Measurements from ENCODE around the gene UAP1L1.

Gene UAP1L1

DNA sequence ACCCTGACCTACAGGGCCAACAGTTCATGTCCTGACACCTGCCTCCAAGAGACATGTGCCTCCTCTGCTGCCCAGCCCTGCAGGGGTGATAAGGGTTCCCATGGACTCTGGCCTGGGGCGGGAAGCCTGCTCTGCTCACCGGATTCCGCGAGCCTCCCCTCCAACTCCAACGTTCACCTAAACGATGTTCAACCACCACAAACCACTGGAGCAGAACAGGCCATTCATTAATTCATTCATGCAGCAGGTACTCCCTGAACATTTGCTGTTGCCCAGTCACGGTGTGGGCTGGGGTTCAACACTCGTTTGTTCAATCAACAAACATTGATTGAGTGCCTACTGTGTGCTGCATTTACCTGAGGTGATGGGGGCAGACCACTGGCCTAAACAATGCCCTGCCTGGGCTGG, 3.3 kb upstream of the UAP1L1 start:
- no peaks in the 10 kb centered on the region for H3K36me3 ChIP-seq (ENCODE audit: control insufficient read depth, insufficient read depth, low read length, severe bottlenecking)
- no peaks in the 10 kb centered on the region for H3K9me3 ChIP-seq (ENCODE audit: control insufficient read depth, low read length)
- H3K4me3 ChIP-seq (ENCODE audit: low read length): no peak overlapping the region
- peaks cover 4% of the 10 kb centered on the region for H3K27me3 ChIP-seq (replicated peaks; ENCODE audit: control insufficient read depth, insufficient read depth, low read length)
- no peak for DNase-seq (ENCODE audit: low read depth)
- peaks cover 6% of the 10 kb centered on the region for H3K4me1 ChIP-seq (ENCODE audit: control insufficient read depth, insufficient read depth, low read length)
- H3K9ac ChIP-seq (ENCODE audit: low read length): no peak overlapping the region

- Histone ChIP-seq H3K9ac (ENCODE audit: low read length) (no peak overlapping the region), H3K4me3 (ENCODE audit: low read length) (no peak overlapping the region), H3K27me3 (replicated peaks; ENCODE audit: control insufficient read depth, insufficient read depth, low read length) (no peaks in the 10 kb centered on the region), H3K36me3 (ENCODE audit: control insufficient read depth, insufficient read depth, low read length, severe bottlenecking) (peaks cover 6% of the 10 kb centered on the region), H3K9me3 (ENCODE audit: control insufficient read depth, low read length) (no peaks in the 10 kb centered on the region), H3K4me1 (ENCODE audit: control insufficient read depth, insufficient read depth, low read length) (peaks cover 6% of the 10 kb centered on the region)
- no peak for DNase-seq (ENCODE audit: low read depth)
Measured at GRCh38 chr9:137074657-137075274, 2.6 kb upstream of the UAP1L1 start.

- no peak overlapping the region for H3K9ac ChIP-seq (ENCODE audit: low read length)
- peaks cover 11% of the 10 kb centered on the region for H3K36me3 ChIP-seq (ENCODE audit: control insufficient read depth, insufficient read depth, low read length, severe bottlenecking)
- DNase-seq (ENCODE audit: low read depth): no peak
- H3K4me3 ChIP-seq (ENCODE audit: low read length): no peak overlapping the region
- peaks cover 6% of the 10 kb centered on the region for H3K4me1 ChIP-seq (ENCODE audit: control insufficient read depth, insufficient read depth, low read length)
- no peaks in the 10 kb centered on the region for H3K9me3 ChIP-seq (ENCODE audit: control insufficient read depth, low read length)
- no peaks in the 10 kb centered on the region for H3K27me3 ChIP-seq (replicated peaks; ENCODE audit: control insufficient read depth, insufficient read depth, low read length)
Measured at GRCh38 chr9:137075275-137075775, 2.0 kb upstream of the UAP1L1 start.

DNA sequence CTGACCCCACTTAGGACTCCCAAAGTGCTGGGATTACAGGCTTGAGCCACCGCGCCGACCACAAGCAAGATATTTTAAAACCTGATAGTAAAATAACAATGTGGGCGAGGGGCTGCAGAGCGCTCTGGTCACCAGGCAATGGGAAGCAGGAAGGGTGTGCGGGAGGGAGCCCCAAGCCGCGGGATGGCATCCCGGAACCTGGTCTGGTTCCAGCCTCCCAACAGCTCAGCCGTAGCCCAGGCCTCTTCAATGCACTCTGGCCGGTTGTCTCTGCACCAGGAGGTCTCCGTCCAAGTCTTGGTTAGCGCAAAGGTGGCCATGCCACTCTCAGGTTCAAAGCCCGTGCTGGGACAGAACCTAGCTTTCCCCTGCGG, 694 bp upstream of the UAP1L1 start:
- Histone ChIP-seq H3K4me3 (ENCODE audit: low read length) (peak overlapping the region; percentile 27), H3K27me3 (replicated peaks; ENCODE audit: control insufficient read depth, insufficient read depth, low read length) (no peaks in the 10 kb centered on the region)

DNA sequence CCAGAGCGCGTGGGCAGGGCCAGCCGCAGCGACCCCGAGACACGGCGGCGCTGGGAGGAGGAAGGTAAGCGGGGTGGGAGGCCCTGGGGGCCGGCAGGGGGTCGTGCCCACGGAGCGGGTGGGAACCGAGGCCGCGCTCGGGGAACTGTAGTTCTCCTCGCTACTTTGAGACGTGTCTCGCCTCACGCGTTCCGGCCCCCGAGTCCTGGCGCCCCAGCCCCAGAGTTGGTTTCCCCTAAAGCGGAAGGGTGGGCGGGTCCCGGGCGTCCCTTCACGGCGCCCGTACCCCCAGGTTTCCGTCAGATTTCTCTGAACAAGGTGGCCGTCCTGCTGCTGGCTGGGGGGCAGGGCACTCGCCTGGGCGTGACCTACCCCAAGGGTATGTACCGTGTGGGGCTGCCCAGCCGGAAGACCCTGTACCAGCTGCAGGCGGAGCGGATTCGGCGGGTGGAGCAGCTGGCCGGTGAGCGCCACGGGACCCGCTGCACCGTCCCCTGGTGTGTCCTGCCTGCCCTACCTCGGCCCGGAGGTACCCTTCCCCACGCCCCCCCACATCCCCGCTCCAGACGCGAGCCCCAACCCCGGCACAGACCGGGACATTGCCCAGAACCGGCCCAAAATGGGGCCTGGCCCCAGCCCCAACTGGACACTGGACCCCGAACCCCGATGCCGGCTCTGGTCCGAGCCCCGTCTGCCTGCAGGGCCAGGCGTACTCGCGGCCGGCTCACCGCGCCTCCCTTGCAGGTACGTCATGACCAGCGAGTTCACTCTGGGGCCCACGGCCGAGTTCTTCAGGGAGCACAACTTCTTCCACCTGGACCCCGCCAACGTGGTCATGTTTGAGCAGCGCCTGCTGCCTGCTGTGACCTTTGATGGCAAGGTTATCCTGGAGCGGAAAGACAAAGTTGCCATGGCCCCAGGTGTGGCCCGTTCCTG, 709 bp downstream of the UAP1L1 start:
- DNase-seq (ENCODE audit: low read depth): peak; percentile 28
- H3K9ac ChIP-seq (ENCODE audit: low read length): peak overlapping the region; percentile 84
- H3K27me3 ChIP-seq (replicated peaks; ENCODE audit: control insufficient read depth, insufficient read depth, low read length): no peaks in the 10 kb centered on the region

More for the DNA sequence above, 694 bp upstream of the UAP1L1 start:
- H3K36me3 ChIP-seq (ENCODE audit: control insufficient read depth, insufficient read depth, low read length, severe bottlenecking): peaks cover 21% of the 10 kb centered on the region
- H3K9ac ChIP-seq (ENCODE audit: low read length): peak overlapping the region; percentile 78
- H3K9me3 ChIP-seq (ENCODE audit: control insufficient read depth, low read length): no peaks in the 10 kb centered on the region
- DNase-seq (ENCODE audit: low read depth): no peak
- peaks cover 6% of the 10 kb centered on the region for H3K4me1 ChIP-seq (ENCODE audit: control insufficient read depth, insufficient read depth, low read length)

DNA sequence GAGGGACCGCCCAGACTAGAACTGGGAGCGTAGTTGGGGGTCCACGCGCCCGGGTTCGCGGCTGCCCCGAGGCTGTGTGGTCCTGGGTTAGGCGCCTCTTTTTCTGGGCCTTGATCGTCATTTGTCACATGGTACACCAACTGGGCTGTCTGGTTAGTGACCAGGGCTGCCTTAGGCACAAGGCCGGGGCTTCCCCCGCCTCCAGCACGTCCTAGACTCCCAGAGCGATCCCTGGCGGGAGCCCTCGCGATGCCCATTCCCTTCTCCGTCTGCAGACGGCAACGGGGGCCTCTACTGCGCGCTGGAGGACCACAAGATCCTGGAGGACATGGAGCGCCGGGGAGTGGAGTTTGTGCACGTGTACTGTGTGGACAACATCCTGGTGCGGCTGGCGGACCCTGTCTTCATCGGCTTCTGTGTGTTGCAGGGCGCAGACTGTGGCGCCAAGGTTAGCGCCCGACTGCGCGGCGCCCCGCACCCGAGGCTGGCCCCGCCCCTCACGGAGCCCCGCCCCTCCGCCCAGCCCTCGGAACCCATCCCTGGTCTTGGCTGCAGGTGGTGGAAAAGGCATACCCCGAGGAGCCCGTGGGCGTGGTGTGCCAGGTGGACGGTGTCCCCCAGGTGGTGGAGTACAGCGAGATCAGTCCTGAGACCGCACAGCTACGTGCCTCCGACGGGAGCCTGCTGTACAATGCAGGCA, 1.5 kb downstream of the UAP1L1 start:
- peak overlapping the region; percentile 81 for H3K4me3 ChIP-seq (ENCODE audit: low read length)
- H3K36me3 ChIP-seq (ENCODE audit: control insufficient read depth, insufficient read depth, low read length, severe bottlenecking): peaks cover 27% of the 10 kb centered on the region

More for the DNA sequence above, 709 bp downstream of the UAP1L1 start:
- peaks cover 27% of the 10 kb centered on the region for H3K36me3 ChIP-seq (ENCODE audit: control insufficient read depth, insufficient read depth, low read length, severe bottlenecking)
- peaks cover 11% of the 10 kb centered on the region for H3K4me1 ChIP-seq (ENCODE audit: control insufficient read depth, insufficient read depth, low read length)
- H3K4me3 ChIP-seq (ENCODE audit: low read length): peak overlapping the region; percentile 81
- H3K9me3 ChIP-seq (ENCODE audit: control insufficient read depth, low read length): no peaks in the 10 kb centered on the region

DNA sequence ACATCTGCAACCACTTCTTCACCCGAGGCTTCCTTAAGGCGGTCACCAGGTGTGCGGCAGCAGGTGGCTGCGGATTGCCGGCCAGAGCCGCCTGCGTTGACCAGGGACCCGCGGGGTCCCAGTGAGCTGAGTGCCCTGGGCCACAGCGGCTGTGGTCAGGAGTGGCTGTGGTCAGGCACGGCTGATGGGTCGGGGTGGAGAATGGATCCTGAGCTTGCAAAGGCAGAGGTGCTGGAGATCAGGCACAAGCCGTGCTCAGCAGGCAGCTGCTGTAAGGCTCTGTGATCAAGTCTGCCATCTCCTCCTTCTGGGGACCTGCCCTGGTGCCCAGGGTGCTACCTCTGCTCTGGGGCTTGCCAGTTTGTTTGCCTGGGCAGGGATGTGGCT, 2.1 kb downstream of the UAP1L1 start:
- no peak overlapping the region for H3K4me3 ChIP-seq (ENCODE audit: low read length)
- H3K9ac ChIP-seq (ENCODE audit: low read length): no peak overlapping the region
- H3K9me3 ChIP-seq (ENCODE audit: control insufficient read depth, low read length): no peaks in the 10 kb centered on the region
- peaks cover 27% of the 10 kb centered on the region for H3K36me3 ChIP-seq (ENCODE audit: control insufficient read depth, insufficient read depth, low read length, severe bottlenecking)
- H3K27me3 ChIP-seq (replicated peaks; ENCODE audit: control insufficient read depth, insufficient read depth, low read length): no peaks in the 10 kb centered on the region
- no peak for DNase-seq (ENCODE audit: low read depth)
- H3K4me1 ChIP-seq (ENCODE audit: control insufficient read depth, insufficient read depth, low read length): peaks cover 24% of the 10 kb centered on the region

More for the DNA sequence above, 1.5 kb downstream of the UAP1L1 start:
- Histone ChIP-seq H3K27me3 (replicated peaks; ENCODE audit: control insufficient read depth, insufficient read depth, low read length) (no peaks in the 10 kb centered on the region), H3K4me1 (ENCODE audit: control insufficient read depth, insufficient read depth, low read length) (peaks cover 19% of the 10 kb centered on the region), H3K9ac (ENCODE audit: low read length) (peak overlapping the region; percentile 84), H3K9me3 (ENCODE audit: control insufficient read depth, low read length) (no peaks in the 10 kb centered on the region)
- no peak for DNase-seq (ENCODE audit: low read depth)

- peaks cover 33% of the 10 kb centered on the region for H3K4me1 ChIP-seq (ENCODE audit: control insufficient read depth, insufficient read depth, low read length)
- no peaks in the 10 kb centered on the region for H3K9me3 ChIP-seq (ENCODE audit: control insufficient read depth, low read length)
- DNase-seq (ENCODE audit: low read depth): no peak
- H3K4me3 ChIP-seq (ENCODE audit: low read length): no peak overlapping the region
- no peak overlapping the region for H3K9ac ChIP-seq (ENCODE audit: low read length)
- peaks cover 27% of the 10 kb centered on the region for H3K36me3 ChIP-seq (ENCODE audit: control insufficient read depth, insufficient read depth, low read length, severe bottlenecking)
- no peaks in the 10 kb centered on the region for H3K27me3 ChIP-seq (replicated peaks; ENCODE audit: control insufficient read depth, insufficient read depth, low read length)
Measured at GRCh38 chr9:137080260-137081122, 3.2 kb downstream of the UAP1L1 start.

DNA sequence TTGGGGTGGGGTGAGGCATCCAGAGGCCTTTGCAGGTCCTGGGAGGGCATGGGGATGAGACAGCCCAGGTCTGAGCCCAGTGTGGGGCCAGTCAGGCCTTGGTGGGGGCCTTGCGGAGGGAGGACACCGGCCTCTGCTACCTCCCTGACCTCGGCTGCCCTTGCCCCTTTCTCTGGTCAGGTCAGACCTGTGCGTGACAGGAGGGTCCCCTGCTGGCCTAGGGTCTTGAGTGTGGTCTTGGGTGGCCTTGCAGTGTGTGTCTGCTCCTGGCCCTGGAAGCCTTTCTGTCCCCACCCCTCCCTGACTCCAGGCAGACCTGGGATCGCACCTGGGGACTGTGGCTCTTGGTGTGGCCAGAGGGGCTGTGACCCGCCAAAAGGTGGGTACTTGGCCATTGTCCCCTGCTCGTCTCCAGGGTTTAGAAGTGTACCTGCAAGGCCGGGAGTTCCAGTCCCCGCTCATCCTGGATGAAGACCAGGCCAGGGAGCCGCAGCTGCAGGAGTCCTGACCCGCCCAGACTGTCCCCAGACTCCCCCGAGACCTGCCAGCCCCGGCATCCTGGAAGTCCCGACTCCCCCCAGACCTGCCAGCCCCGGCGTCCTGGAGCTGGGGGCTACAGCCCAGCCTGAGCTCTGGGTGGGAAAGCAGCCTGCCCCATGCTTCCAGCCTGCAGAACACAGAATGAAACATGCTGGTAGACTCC, 5.1 kb downstream of the UAP1L1 start:
- H3K27me3 ChIP-seq (replicated peaks; ENCODE audit: control insufficient read depth, insufficient read depth, low read length): no peaks in the 10 kb centered on the region
- peaks cover 40% of the 10 kb centered on the region for H3K4me1 ChIP-seq (ENCODE audit: control insufficient read depth, insufficient read depth, low read length)
- peaks cover 27% of the 10 kb centered on the region for H3K36me3 ChIP-seq (ENCODE audit: control insufficient read depth, insufficient read depth, low read length, severe bottlenecking)
- H3K9me3 ChIP-seq (ENCODE audit: control insufficient read depth, low read length): no peaks in the 10 kb centered on the region
- DNase-seq (ENCODE audit: low read depth): no peak
- peak overlapping the region; percentile 64 for H3K9ac ChIP-seq (ENCODE audit: low read length)
- no peak overlapping the region for H3K4me3 ChIP-seq (ENCODE audit: low read length)

GRCh38 chr9:137082925-137083290, 5.6 kb downstream of the UAP1L1 start:
- no peak overlapping the region for H3K4me3 ChIP-seq (ENCODE audit: low read length)
- DNase-seq (ENCODE audit: low read depth): no peak
- H3K27me3 ChIP-seq (replicated peaks; ENCODE audit: control insufficient read depth, insufficient read depth, low read length): no peaks in the 10 kb centered on the region
- H3K9ac ChIP-seq (ENCODE audit: low read length): peak overlapping the region; percentile 64
- no peaks in the 10 kb centered on the region for H3K9me3 ChIP-seq (ENCODE audit: control insufficient read depth, low read length)
- H3K36me3 ChIP-seq (ENCODE audit: control insufficient read depth, insufficient read depth, low read length, severe bottlenecking): peaks cover 27% of the 10 kb centered on the region
- peaks cover 44% of the 10 kb centered on the region for H3K4me1 ChIP-seq (ENCODE audit: control insufficient read depth, insufficient read depth, low read length)

Measured in adipocyte (in vitro differentiated cells).